K562 (cell line): Measurements from ENCODE around the gene GATA5. TPM values are rescaled to one million over a fixed set of nuclear protein-coding genes. Genes with fewer than 3 reads are reported as not detected.

Experiments used
- ATF3 ChIP-seq, 2 experiments: fragments of 450-650 bp in 1 of 2; sonication (generic) in 1 of 2; formaldehyde crosslinking in 1 of 2; IDR thresholded peaks in 1 of 2; conservative IDR thresholded peaks in 1 of 2; 2 replicates each; pipeline versions ENCODE4 v1.6.1 to v1.8.1; 2016 to 2023; ENCODE audit warnings: mild to moderate bottlenecking in 2 of 2, moderate library complexity in 2 of 2, inconsistent platforms in 1 of 2, missing genetic modification reagents in 1 of 2
- ATF6 ChIP-seq: sonication (generic); formaldehyde crosslinking; IDR thresholded peaks from 2 replicates; pipeline ENCODE4 v1.4.0; 2020; ENCODE audit warnings: mild to moderate bottlenecking, missing genetic modification reagents
- BRF1 ChIP-seq: IDR thresholded peaks from 3 replicates; pipeline ENCODE4 v1.6.1; 2011; ENCODE audit warnings: borderline replicate concordance, mild to moderate bottlenecking; ENCODE audit not compliant: insufficient read length; ENCODE audit errors: extremely low read depth
- CBX5 ChIP-seq: IDR thresholded peaks from 2 replicates; pipeline ENCODE4 v1.6.1; 2014; ENCODE audit warnings: low read depth, borderline replicate concordance
- ERF ChIP-seq: fragments of 450-650 bp; formaldehyde crosslinking; IDR thresholded peaks from 2 replicates; pipeline ENCODE4 v1.4.0; 2020; ENCODE audit warnings: mild to moderate bottlenecking, mixed read lengths
- HDAC1 ChIP-seq, 2 experiments: fragments of 450-650 bp; IDR thresholded peaks; 2 replicates each; pipeline ENCODE4 v1.6.1; 2016 to 2017; ENCODE audit warnings: inconsistent platforms in 1 of 2, mild to moderate bottlenecking in 1 of 2, moderate library complexity in 1 of 2
- MAZ ChIP-seq, 2 experiments: fragments of 450-650 bp in 1 of 2; sonication (generic) in 1 of 2; formaldehyde crosslinking; IDR thresholded peaks in 1 of 2; conservative IDR thresholded peaks in 1 of 2; 2 replicates each; pipeline versions ENCODE4 v1.4.0 to v1.5.0; 2020; ENCODE audit warnings: mild to moderate bottlenecking in 1 of 2, missing genetic modification reagents in 1 of 2
- MTA1 ChIP-seq: fragments of 450-650 bp; IDR thresholded peaks from 2 replicates; pipeline ENCODE4 v1.6.1; 2017; ENCODE audit warnings: borderline replicate concordance
- MXI1 ChIP-seq: IDR thresholded peaks from 2 replicates; pipeline ENCODE4 v1.6.1; 2011; ENCODE audit warnings: low read depth, mild to moderate bottlenecking, improper control_type of control experiment, low read length
- NEUROD1 ChIP-seq: fragments of 150-350 bp; IDR thresholded peaks from 2 replicates; pipeline ENCODE4 v1.6.1; 2014; ENCODE audit warnings: borderline replicate concordance, low read length, low read depth; ENCODE audit not compliant: partially characterized antibody
- NFE2 ChIP-seq: IDR thresholded peaks from 2 replicates; pipeline ENCODE4 v1.6.1; 2014; ENCODE audit warnings: antibody characterized with exemption, low read depth
- NFIX ChIP-seq: fragments of 250-450 bp; sonication (Bioruptor Pico); IDR thresholded peaks from 2 replicates; pipeline ENCODE4 v1.4.0; 2020; ENCODE audit warnings: low read depth, mild to moderate bottlenecking, moderate library complexity
- NR0B1 ChIP-seq: fragments of 450-650 bp; IDR thresholded peaks from one replicate; pipeline ENCODE4 v1.6.1; 2018; ENCODE audit warnings: mild to moderate bottlenecking, moderate library complexity; ENCODE audit not compliant: partially characterized antibody
- RUNX1 ChIP-seq: sonication (generic); IDR thresholded peaks from 2 replicates; pipeline ENCODE4 v1.6.1; 2016; ENCODE audit warnings: antibody characterized with exemption, low read depth
- SMAD2 ChIP-seq: fragments of 150-350 bp; IDR thresholded peaks from 2 replicates; pipeline ENCODE4 v1.6.1; 2014; ENCODE audit warnings: low read depth, mild to moderate bottlenecking, low read length
- SMAD4 ChIP-seq: fragments of 250-450 bp; sonication (Bioruptor Pico); conservative IDR thresholded peaks from 2 replicates; pipeline ENCODE4 v1.8.0; 2021; ENCODE audit warnings: inconsistent platforms, mild to moderate bottlenecking, moderate library complexity
- SNIP1 ChIP-seq: fragments of 450-650 bp; IDR thresholded peaks from 2 replicates; pipeline ENCODE4 v1.7.1; 2017; ENCODE audit warnings: low read depth, mild to moderate bottlenecking
- SUPT5H ChIP-seq: fragments of 450-650 bp; IDR thresholded peaks from 2 replicates; pipeline ENCODE4 v1.6.1; 2016
- TBP ChIP-seq: optimal IDR thresholded peaks from 2 replicates; pipeline ENCODE3; 2011; ENCODE audit warnings: low read depth, low read length, improper control_type of control experiment
- YY1 ChIP-seq, 3 experiments: IDR thresholded peaks; 2 replicates each; pipeline ENCODE4 v1.6.1; 2011; ENCODE audit warnings: low read length in 2 of 3, mild to moderate bottlenecking in 2 of 3, moderate library complexity in 2 of 3, borderline replicate concordance in 1 of 3, control low read depth in 1 of 3, low read depth in 1 of 3; ENCODE audit not compliant: insufficient read depth in 3 of 3, insufficient replicate concordance in 2 of 3, control insufficient read depth in 1 of 3, insufficient read length in 1 of 3; ENCODE audit errors: extremely low read depth in 1 of 3
- ZFP36 ChIP-seq: fragments of 150-350 bp; IDR thresholded peaks from 2 replicates; pipeline ENCODE4 v1.6.1; 2018; ENCODE audit warnings: low read length, low read depth; ENCODE audit not compliant: partially characterized antibody
- ZNF274 ChIP-seq: IDR thresholded peaks from 2 replicates; pipeline ENCODE4 v1.6.1; 2011; ENCODE audit warnings: low read depth, mild to moderate bottlenecking, low read length, moderate library complexity, borderline replicate concordance
- ZNF431 ChIP-seq: sonication (generic); formaldehyde crosslinking; IDR thresholded peaks from 2 replicates; pipeline ENCODE4 v1.8.0; 2022; ENCODE audit warnings: mild to moderate bottlenecking, missing genetic modification reagents
- ZNF589 ChIP-seq: fragments of 200-800 bp; sonication (Bioruptor generic); IDR thresholded peaks from 2 replicates; pipeline ENCODE4 v1.6.1; 2016; ENCODE audit warnings: low read depth, missing genetic modification characterization, missing compliant biosample characterization
- polyA plus RNA-seq, 8 experiments: library from polyadenylated mRNA; depleted of rRNA in 4 of 8; stranded (reverse) in 5 of 8; unstranded in 3 of 8; fragments of >200 nt; fragmentation: Nextera tagmentation in 2 of 8; fragmentation: Illumina TruSeq in 1 of 8; extraction: Ambion mirVana in 2 of 8; extraction: Trizol in 1 of 8; gene quantifications; 2 replicates each; pipeline versions ENCODE4 v1.2.1 to v1.2.3, GENCODE V29; 2011 to 2014; ENCODE audit warnings: inconsistent platforms in 1 of 8, missing spikeins in 1 of 8
- total RNA-seq, 7 experiments: library from RNA; depleted of rRNA in 6 of 7; stranded (reverse); fragments of >200 nt in 6 of 7; fragmentation: Illumina TruSeq in 2 of 7; extraction: Trizol in 2 of 7; gene quantifications; 2 replicates each; pipeline versions ENCODE4 v1.2.1 to v1.2.3, GENCODE V29; 2011 to 2021; ENCODE audit warnings: low replicate concordance in 1 of 7

The GATA5 gene
- total and polyA plus RNA-seq, 9 of the 15 experiments (the other 6 are each of a cell fraction or from before 2014, with no cell fraction given) = 0.09 to 0.57 (median 0.20) TPM; not detected in 3

- TF ChIP-seq SNIP1 = no peak
- peak; percentile 21 for TF ChIP-seq ZFP36
- no peak for TF ChIP-seq SMAD2
- no peak for TF ChIP-seq NFIX (CRISPR knock-in tag)
- no peak for TF ChIP-seq ATF6 (CRISPR knock-in tag)
- no peak for TF ChIP-seq YY1 (IDR thresholded peaks at IDR 0.05; ENCODE audit: borderline replicate concordance in 1 of 3, control insufficient read depth in 1 of 3, extremely low read depth in 1 of 3, insufficient read depth in 3 of 3, insufficient read length in 1 of 3, insufficient replicate concordance in 2 of 3, low read depth in 1 of 3, low read length in 2 of 3)
- TF ChIP-seq MAZ (CRISPR knock-in tag; conservative IDR thresholded peaks at IDR 0.05 in 1 of 2, IDR thresholded peaks at IDR 0.05 in 1 of 2) = no peak
- no peak for TF ChIP-seq HDAC1 (IDR thresholded peaks at IDR 0.05)
- no peak for TF ChIP-seq ZNF431 (CRISPR knock-in tag)
- no peak for TF ChIP-seq CBX5
- TF ChIP-seq MTA1 = peak; percentile 25; the same call in 1 of the 2 replicates
- no peak for TF ChIP-seq ERF (CRISPR knock-in tag)
- TF ChIP-seq NR0B1 = no peak
- TF ChIP-seq ZNF274 = no peak
- no peak for TF ChIP-seq RUNX1
- TF ChIP-seq NFE2 = no peak
- 0 out of 2 replicates have a peak, but pooled peaks have one; percentile 29 for TF ChIP-seq SMAD4 (CRISPR knock-in tag)
- no peak for TF ChIP-seq SUPT5H
- TF ChIP-seq ATF3 (IDR thresholded peaks at IDR 0.05) = peak; percentile 71
- TF ChIP-seq ATF3 (CRISPR knock-in tag; conservative IDR thresholded peaks at IDR 0.05) = no peak
- TF ChIP-seq MXI1 = no peak
- TF ChIP-seq TBP = no peak
- no peak for TF ChIP-seq NEUROD1
- TF ChIP-seq BRF1 = no peak
- no peak for TF ChIP-seq ZNF589 (CRISPR knock-in tag)
Observed at GRCh38 chr20:62448038-62448437, 27.8 kb downstream of the GATA5 start (continued).
